ENCODE data around the gene AARS2.

Gene AARS2

GRCh38 chr6:44264154-44265006 is 48.8 kb downstream of the AARS2 start:
- DNase-seq, result no peak
- in situ Hi-C loops (cut with HindIII; ENCODE audit: low pct_ligation_motif_present, low sequenced_read_pairs), result no loop called here
- H3K27ac ChIP-seq, result no peak overlapping the region
- peaks cover 11% of the 10 kb centered on the region for H3K27me3 ChIP-seq (replicated peaks)
- H3K36me3 ChIP-seq (replicated peaks), result no peaks in the 10 kb centered on the region
- peak overlapping the region; percentile 74 for H3K4me3 ChIP-seq (ENCODE audit: low read depth, low read length)
- no peak for TF ChIP-seq CTCF (IDR thresholded peaks at IDR 0.05; ENCODE audit: low read depth, low read length, missing control alignments)

- Histone ChIP-seq H3K4me3 (ENCODE audit: low read depth, low read length) (peak overlapping the region; percentile 20), H3K27ac (no peak overlapping the region), H3K27me3 (replicated peaks) (peaks cover 2% of the 10 kb centered on the region), H3K36me3 (replicated peaks) (peaks cover 3% of the 10 kb centered on the region)
- DNase-seq, result peak; percentile 16
- in situ Hi-C loops (cut with HindIII; ENCODE audit: low pct_ligation_motif_present, low sequenced_read_pairs), result no loop called here
- TF ChIP-seq CTCF (IDR thresholded peaks at IDR 0.05; ENCODE audit: low read depth, low read length, missing control alignments), result no peak
These were observed 49.6 kb downstream of the AARS2 start for GRCh38 chr6:44263354-44264100.

GRCh38 chr6:44262467-44263353 is 50.4 kb downstream of the AARS2 start:
- in situ Hi-C loops (cut with HindIII; ENCODE audit: low pct_ligation_motif_present, low sequenced_read_pairs), result no loop called here
- H3K36me3 ChIP-seq (replicated peaks), result peaks cover 8% of the 10 kb centered on the region
- TF ChIP-seq CTCF (IDR thresholded peaks at IDR 0.05; ENCODE audit: low read depth, low read length, missing control alignments), result no peak
- no peaks in the 10 kb centered on the region for H3K27me3 ChIP-seq (replicated peaks)
- peak overlapping the region; percentile 3 for H3K4me3 ChIP-seq (ENCODE audit: low read depth, low read length)
- no peak overlapping the region for H3K27ac ChIP-seq
- no peak for DNase-seq

GRCh38 chr6:44261581-44261980 is 51.6 kb downstream of the AARS2 start:
- H3K27ac ChIP-seq, result no peak overlapping the region
- in situ Hi-C loops (cut with HindIII; ENCODE audit: low pct_ligation_motif_present, low sequenced_read_pairs), result no loop called here
- no peak overlapping the region for H3K4me3 ChIP-seq (ENCODE audit: low read depth, low read length)
- DNase-seq, result no peak
- H3K27me3 ChIP-seq (replicated peaks), result no peaks in the 10 kb centered on the region
- TF ChIP-seq CTCF (IDR thresholded peaks at IDR 0.05; ENCODE audit: low read depth, low read length, missing control alignments), result no peak
- peaks cover 8% of the 10 kb centered on the region for H3K36me3 ChIP-seq (replicated peaks)

DNA sequence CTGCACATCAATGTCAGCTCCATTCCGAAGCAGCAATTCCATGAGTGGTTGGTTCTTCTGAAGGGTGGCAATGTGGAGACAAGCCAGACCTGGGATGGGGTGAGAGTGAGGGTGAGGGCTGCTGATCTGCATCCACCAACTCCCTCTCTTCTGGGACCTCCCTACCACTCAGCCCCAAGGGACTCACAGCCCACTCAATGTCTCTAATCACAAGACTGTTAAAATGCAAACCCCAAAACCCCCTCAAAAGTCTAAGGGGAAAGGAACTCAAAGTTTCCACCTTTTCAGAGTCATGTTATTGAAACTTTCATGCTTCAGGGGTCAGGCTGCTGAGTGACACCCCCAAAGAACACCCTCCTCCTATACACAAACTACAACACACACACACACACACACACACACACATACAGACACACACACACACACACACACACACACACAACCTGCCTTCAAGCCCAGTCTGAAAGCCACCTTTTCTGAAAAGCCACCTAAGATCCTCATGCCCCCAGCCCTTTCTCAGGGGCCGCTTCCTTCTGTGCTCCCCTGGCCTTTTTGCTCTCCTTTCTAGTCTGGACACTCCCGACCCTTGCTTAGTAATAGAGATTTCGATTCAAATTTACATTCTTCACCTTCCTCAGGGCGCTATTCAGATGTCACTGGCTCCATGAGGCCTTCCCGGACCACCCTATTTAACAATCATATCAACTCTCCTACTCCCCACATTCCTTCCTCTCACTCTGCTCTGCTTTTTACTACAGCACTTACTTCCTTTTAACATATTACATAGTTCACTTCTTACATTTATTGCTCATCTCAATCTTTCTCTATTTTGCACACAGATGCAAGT is 52.5 kb downstream of the AARS2 start:
- H3K27me3 ChIP-seq (replicated peaks), result no peaks in the 10 kb centered on the region
- in situ Hi-C loops (cut with HindIII; ENCODE audit: low pct_ligation_motif_present, low sequenced_read_pairs), result no loop called here
- DNase-seq, result no peak
- H3K27ac ChIP-seq, result no peak overlapping the region
- no peak overlapping the region for H3K4me3 ChIP-seq (ENCODE audit: low read depth, low read length)
- H3K36me3 ChIP-seq (replicated peaks), result peaks cover 8% of the 10 kb centered on the region
- no peak for TF ChIP-seq CTCF (IDR thresholded peaks at IDR 0.05; ENCODE audit: low read depth, low read length, missing control alignments)

All from brain microvascular endothelial cell (primary cell).